Hair follicle dermal papilla cell (primary cell): ENCODE results near the gene SLC66A2. TPM values are rescaled to one million over a fixed set of nuclear protein-coding genes. Genes with fewer than 3 reads are reported as not detected.

ENCODE experiments used
- total RNA-seq: library from RNA; depleted of rRNA; stranded (reverse); fragments of >200 nt; gene quantifications from 2 replicates; pipeline ENCODE4 v1.2.3, GENCODE V29; 2012

Gene SLC66A2
- total RNA-seq = 48.4 and 50.2 TPM in 2 replicates

GRCh38 chr18:79951545-79952455, at the start of gene SLC66A2:
Gene SLC66A2, minus strand, starts transcription at chr18:79951653. Its CDS starts 727 bp downstream, at chr18:79950926.

GRCh38 chr18:79988451-79989194, 37.2 kb upstream of the SLC66A2 start, which contains the start of gene TXNL4A:
Gene TXNL4A, minus strand, starts transcription at chr18:79988563. Its CDS starts 171 bp downstream, at chr18:79988392.

GRCh38 chr18:79964330-79965118, 13.1 kb upstream of the SLC66A2 start, which contains the start of gene HSBP1L1:
Gene HSBP1L1, plus strand, starts transcription at chr18:79964643. Its CDS starts 93 bp downstream, at chr18:79964736.

Other genes with a start within 250 kb of the SLC66A2 start
- gene KCNG2, start 153.7 kb downstream of the SLC66A2 start, total RNA-seq = not detected in 2 replicates
- 1.8 and 4.1 TPM in 2 replicates for gene HSBP1L1, start 13.0 kb upstream of the SLC66A2 start, total RNA-seq
- gene TXNL4A, start 36.9 kb upstream of the SLC66A2 start, total RNA-seq = 30.7 and 33.3 TPM in 2 replicates
- 26.6 and 31.5 TPM in 2 replicates for gene RBFA, start 82.8 kb upstream of the SLC66A2 start, total RNA-seq
- 25.1 and 27.1 TPM in 2 replicates for gene ADNP2, start 157.6 kb upstream of the SLC66A2 start, total RNA-seq